ENCODE results near the gene SOCS7. TPM values are rescaled to one million over a fixed set of nuclear protein-coding genes. Genes with fewer than 3 reads are reported as not detected.

The SOCS7 gene
- total and polyA plus RNA-seq, 10 of the 15 experiments (the other 5 are each of a cell fraction or from before 2014, with no cell fraction given), result 0.68 to 12.8 (median 7.3) TPM

GRCh38 chr17:38333635-38334295 is 17.9 kb upstream of the SOCS7 start:
- Histone ChIP-seq H3K9me3 (replicated peaks; ENCODE audit: control insufficient read depth, insufficient read depth, low read length) (no peaks in the 10 kb centered on the region), H3K27me3 (replicated peaks in 1 of 2; ENCODE audit: control insufficient read depth in 2 of 2, insufficient read depth in 2 of 2, low read length in 1 of 2) (no peaks in the 10 kb centered on the region), H3K27ac (ENCODE audit: control insufficient read depth, insufficient read depth) (no peak overlapping the region), H3K4me2 (ENCODE audit: control insufficient read depth, insufficient read depth) (no peak overlapping the region), H3K79me2 (ENCODE audit: control insufficient read depth, insufficient read depth, low read length) (no peaks in the 10 kb centered on the region), H3K36me3 (ENCODE audit: control insufficient read depth in 2 of 2, insufficient read depth in 2 of 2, low read length in 1 of 2) (no peaks in the 10 kb centered on the region), H3K4me1 (ENCODE audit: control insufficient read depth, insufficient read depth, low read length) (no peaks in the 10 kb centered on the region), H3K9ac (ENCODE audit: control insufficient read depth, insufficient read depth, low read length) (no peak overlapping the region), H4K20me1 (ENCODE audit: control insufficient read depth, insufficient read depth) (no peaks in the 10 kb centered on the region), H2AFZ (ENCODE audit: control insufficient read depth, low read depth, low read length) (no peak overlapping the region), H3K4me3 (no peak overlapping the region)
- intact Hi-C loops (cut with micrococcal nuclease; ENCODE audit: unreplicated experiment) (no loop called here), in situ Hi-C loops (cut with MboI) (no loop called here)
- BruUV-seq (replicated peaks), result no TSS peak
- CTCF ChIA-PET, result interaction anchor here (0.5 to 4.9 kb wide), 15 partner anchors 10 to 225 kb away, joined by 3 to 36 read pairs (median 3); partner anchors contain the start of gene GPR179
- FAIRE-seq (no peak), ATAC-seq (peak; percentile 84), DNase-seq (ENCODE audit: low read depth, low spot score) (no peak)
- TF ChIP-seq ZNF592 (IDR thresholded peaks at IDR 0.05), result no peak
- no peak for TF ChIP-seq ZNF217 (IDR thresholded peaks at IDR 0.05)
- TF ChIP-seq HDAC2 (IDR thresholded peaks at IDR 0.05), result no peak
- no peak for TF ChIP-seq ZNF274 (IDR thresholded peaks at IDR 0.05; ENCODE audit: insufficient read depth, insufficient read length)
- TF ChIP-seq SMC3 (IDR thresholded peaks at IDR 0.05; ENCODE audit: borderline replicate concordance, low read length), result peak; percentile 25; the same call in 1 of the 2 replicates
- peak; percentile 62 to 73 (median 67) for TF ChIP-seq CTCF (IDR thresholded peaks at IDR 0.05 in 2 of 3, conservative IDR thresholded peaks at IDR 0.05 in 1 of 3; ENCODE audit: control insufficient read depth in 2 of 3, extremely low read depth in 1 of 3, insufficient read depth in 1 of 3, low read depth in 3 of 3, low read length in 3 of 3)
- TF ChIP-seq NKRF (conservative IDR thresholded peaks at IDR 0.05), result no peak
- no peak for TF ChIP-seq JUND (IDR thresholded peaks at IDR 0.05; ENCODE audit: low read depth, low read length)
- no peak for TF ChIP-seq TAF1 (IDR thresholded peaks at IDR 0.05; ENCODE audit: borderline replicate concordance, low read depth, low read length)
- TF ChIP-seq RAD21 (IDR thresholded peaks at IDR 0.05; ENCODE audit: insufficient read depth, low read depth, low read length), result peak; percentile 44; the same call in 1 of the 2 replicates
- TF ChIP-seq YBX1 (IDR thresholded peaks at IDR 0.05), result no peak
- TF ChIP-seq ZSCAN29 (IDR thresholded peaks at IDR 0.05), result no peak
- POLR2A ChIA-PET, result interaction anchor here (0.6 kb wide), 1 partner anchor 22 kb away, joined by 3 read pairs; no protein-coding TSS in a partner anchor
- SMC1A ChIA-PET (ENCODE audit: uncharacterized antibody, unreplicated experiment), result interaction anchor here (0.9 to 3.4 kb wide), 4 partner anchors 15 to 159 kb away, joined by 3 to 17 read pairs (median 3); no protein-coding TSS in a partner anchor
- RAD21 ChIA-PET (ENCODE audit: unreplicated experiment), result interaction anchor here (1.0 to 2.0 kb wide), 3 partner anchors 16 to 80 kb away, joined by 3 to 8 read pairs (median 3); partner anchors contain the start of gene SOCS7
- 33% methylated on average over 12 of the region's 12 CpGs for WGBS (ENCODE audit: insufficient coverage, insufficient replicate concordance, low lambda C conversion rate, missing lambda C conversion rate)

All from GM12878 (cell line).